K562 (cell line): Measurements from ENCODE around the gene NET1. TPM values are rescaled to one million over a fixed set of nuclear protein-coding genes. Genes with fewer than 3 reads are reported as not detected.

ENCODE experiments used
- ATAC-seq: fragments of 200-7000 bp; cut with Tn5 transposase; 3 replicates; pipeline ENCODE4 v1.9.1; 2020; ENCODE audit warnings: moderate library complexity
- BruUV-seq: library from RNA; stranded (reverse); fragments of 400-500 nt; replicated peaks from 2 replicates; lab custom pipeline; 2021; lab: Mats Ljungman, UMichigan
- CTCF ChIA-PET: fragments of 300-600 bp; formaldehyde crosslinking; extraction: SDS; loops from one replicate; lab custom pipeline; 2021; ENCODE audit warnings: low intra/inter-chr PET ratio; lab: Yijun Ruan, JAX
- POLR2A ChIA-PET: fragments of 300-600, 350-650 bp; sonication (Branson Sonifier 250); formaldehyde crosslinking; extraction: SDS; loops from one replicate; lab custom pipeline; 2021; ENCODE audit warnings: antibody characterized with exemption, inconsistent platforms; lab: Yijun Ruan, JAX
- DNase-seq, 4 experiments: peaks; one replicate each; pipeline versions ENCODE4 v3.0.0 to v3.0.0-alpha.2; 2011 to 2018; ENCODE audit warnings: low spot score in 3 of 4, mixed read lengths in 3 of 4; ENCODE audit errors: extremely low read depth in 1 of 4
- FAIRE-seq: peaks from 2 replicates; lab custom pipeline; 2011; peaks lifted over from hg19 to GRCh38; lab: Jason Lieb, UNC
- H2AFZ ChIP-seq: 2 replicates; pipeline ENCODE4 v1.6.0; 2011; ENCODE audit warnings: low read depth, low read length, control low read depth, inconsistent platforms
- H3K27ac ChIP-seq: fragments of 200-600 bp; 3 replicates; pipeline ENCODE4 v1.8.0; 2011; ENCODE audit warnings: low read depth, mild to moderate bottlenecking, control low read depth, inconsistent platforms, low read length, moderate library complexity, mixed read lengths; ENCODE audit errors: extremely low read depth
- H3K27me3 ChIP-seq, 2 experiments: fragments of 300-600 bp in 1 of 2; 2 replicates in 1 of 2; 3 replicates in 1 of 2; pipeline versions ENCODE4 v1.6.0 to v1.8.0; 2011; ENCODE audit warnings: inconsistent platforms in 2 of 2, low read length in 2 of 2, mild to moderate bottlenecking in 1 of 2, mixed read lengths in 1 of 2, moderate library complexity in 1 of 2; ENCODE audit not compliant: control insufficient read depth in 2 of 2, insufficient read depth in 2 of 2
- H3K36me3 ChIP-seq: fragments of 300-600 bp; 3 replicates; pipeline ENCODE4 v1.8.0; 2011; ENCODE audit warnings: mild to moderate bottlenecking, low read length, inconsistent platforms; ENCODE audit not compliant: control insufficient read depth, insufficient read depth
- H3K4me1 ChIP-seq, 2 experiments: fragments of 200-600 bp in 1 of 2; replicated peaks in 1 of 2; 2 replicates in 1 of 2; 3 replicates in 1 of 2; pipeline versions ENCODE4 v1.5.1 to v1.8.0; 2011; ENCODE audit warnings: inconsistent platforms in 2 of 2, low read length in 2 of 2, mild to moderate bottlenecking in 1 of 2, mixed read lengths in 1 of 2, moderate library complexity in 1 of 2; ENCODE audit not compliant: control insufficient read depth in 2 of 2, insufficient read depth in 2 of 2
- H3K4me2 ChIP-seq: 2 replicates; pipeline ENCODE4 v1.6.1; 2011; ENCODE audit warnings: low read length, control low read depth, inconsistent platforms, mixed read lengths; ENCODE audit not compliant: insufficient read depth
- H3K4me3 ChIP-seq: fragments of 200-600 bp; sonication (generic), shearing (Covaris generic); 2 replicates; pipeline ENCODE4 v1.5.1; 2016; ENCODE audit warnings: control low read depth, inconsistent platforms
- H3K79me2 ChIP-seq: fragments of 200-600 bp; 3 replicates; pipeline ENCODE4 v1.8.0; 2011; ENCODE audit warnings: low read length, inconsistent platforms; ENCODE audit not compliant: control insufficient read depth, insufficient read depth
- H3K9ac ChIP-seq, 2 experiments: 2 replicates each; pipeline versions ENCODE4 v1.6.0 to v1.6.1; 2011; ENCODE audit warnings: low read depth in 2 of 2, low read length in 2 of 2, control low read depth in 1 of 2, inconsistent platforms in 1 of 2, mild to moderate bottlenecking in 1 of 2, mixed read lengths in 1 of 2; ENCODE audit not compliant: insufficient read depth in 1 of 2
- H3K9me1 ChIP-seq: one replicate; pipeline ENCODE4 v1.6.0; 2011; ENCODE audit warnings: inconsistent platforms, mild to moderate bottlenecking, low read length, moderate library complexity; ENCODE audit not compliant: control insufficient read depth, insufficient read depth
- H3K9me3 ChIP-seq: replicated peaks from 2 replicates; pipeline ENCODE4 v1.5.1; 2011; ENCODE audit warnings: low read depth, low read length, inconsistent platforms; ENCODE audit not compliant: control insufficient read depth, insufficient read depth
- H4K20me1 ChIP-seq: replicated peaks from 2 replicates; pipeline ENCODE4 v1.6.1; 2011; ENCODE audit warnings: low read length, inconsistent platforms, mixed read lengths; ENCODE audit not compliant: control insufficient read depth, insufficient read depth
- KLF6 ChIP-seq: fragments of 250-450 bp; sonication (Bioruptor Pico); IDR thresholded peaks from 2 replicates; pipeline ENCODE4 v1.4.0; 2020; ENCODE audit warnings: mild to moderate bottlenecking, moderate library complexity, borderline replicate concordance
- NCOA4 ChIP-seq: fragments of 450-650 bp; IDR thresholded peaks from 2 replicates; pipeline ENCODE4 v1.6.1; 2018; ENCODE audit warnings: mild to moderate bottlenecking; ENCODE audit not compliant: partially characterized antibody
- PPARD ChIP-seq: fragments of 250-450 bp; sonication (Bioruptor Pico); IDR thresholded peaks from 2 replicates; pipeline ENCODE4 v1.8.0; 2022; ENCODE audit warnings: inconsistent platforms, mild to moderate bottlenecking, moderate library complexity
- WHSC1 ChIP-seq: IDR thresholded peaks from one replicate; pipeline ENCODE4 v1.6.1; 2012; ENCODE audit warnings: low read length, control low read depth, inconsistent platforms
- WGBS: fragments of 100-300 bp; shearing (Covaris generic); methylation state at CpG from one replicate; pipeline ENCODE4 v1.1.6; 2016; ENCODE audit warnings: low coverage, mixed read lengths; ENCODE audit not compliant: insufficient coverage; ENCODE audit errors: missing lambda C conversion rate; 5-methylcytosine and 5-hydroxymethylcytosine counted together
- in situ Hi-C: fragments of 300-500 bp; cut with MboI; formaldehyde crosslinking; loops from 4 replicates; pipeline ENCODE4 v1.15.0; 2018; ENCODE audit warnings: inconsistent platforms, mixed read lengths
- intact Hi-C: fragments of 100-400 bp; cut with micrococcal nuclease; formaldehyde crosslinking; loops from 2 replicates; pipeline ENCODE4 v1.14.2; 2022
- polyA plus RNA-seq, 8 experiments: library from polyadenylated mRNA; depleted of rRNA in 4 of 8; stranded (reverse) in 5 of 8; unstranded in 3 of 8; fragments of >200 nt; fragmentation: Nextera tagmentation in 2 of 8; fragmentation: Illumina TruSeq in 1 of 8; extraction: Ambion mirVana in 2 of 8; extraction: Trizol in 1 of 8; gene quantifications; 2 replicates each; pipeline versions ENCODE4 v1.2.1 to v1.2.3, GENCODE V29; 2011 to 2014; ENCODE audit warnings: inconsistent platforms in 1 of 8, missing spikeins in 1 of 8
- total RNA-seq, 7 experiments: library from RNA; depleted of rRNA in 6 of 7; stranded (reverse); fragments of >200 nt in 6 of 7; fragmentation: Illumina TruSeq in 2 of 7; extraction: Trizol in 2 of 7; gene quantifications; 2 replicates each; pipeline versions ENCODE4 v1.2.1 to v1.2.3, GENCODE V29; 2011 to 2021; ENCODE audit warnings: low replicate concordance in 1 of 7
- TF ChIP-seq, protein P1 (sequence below): fragments of 200-800 bp; sonication (Bioruptor generic); IDR thresholded peaks from 2 replicates; pipeline ENCODE4 v1.6.1; 2017; ENCODE audit warnings: missing genetic modification characterization, missing compliant biosample characterization

NET1 gene
- total and polyA plus RNA-seq, 9 of the 15 experiments (the other 6 are each of a cell fraction or from before 2014, with no cell fraction given), result 47.4 to 258 (median 106) TPM

DNA sequence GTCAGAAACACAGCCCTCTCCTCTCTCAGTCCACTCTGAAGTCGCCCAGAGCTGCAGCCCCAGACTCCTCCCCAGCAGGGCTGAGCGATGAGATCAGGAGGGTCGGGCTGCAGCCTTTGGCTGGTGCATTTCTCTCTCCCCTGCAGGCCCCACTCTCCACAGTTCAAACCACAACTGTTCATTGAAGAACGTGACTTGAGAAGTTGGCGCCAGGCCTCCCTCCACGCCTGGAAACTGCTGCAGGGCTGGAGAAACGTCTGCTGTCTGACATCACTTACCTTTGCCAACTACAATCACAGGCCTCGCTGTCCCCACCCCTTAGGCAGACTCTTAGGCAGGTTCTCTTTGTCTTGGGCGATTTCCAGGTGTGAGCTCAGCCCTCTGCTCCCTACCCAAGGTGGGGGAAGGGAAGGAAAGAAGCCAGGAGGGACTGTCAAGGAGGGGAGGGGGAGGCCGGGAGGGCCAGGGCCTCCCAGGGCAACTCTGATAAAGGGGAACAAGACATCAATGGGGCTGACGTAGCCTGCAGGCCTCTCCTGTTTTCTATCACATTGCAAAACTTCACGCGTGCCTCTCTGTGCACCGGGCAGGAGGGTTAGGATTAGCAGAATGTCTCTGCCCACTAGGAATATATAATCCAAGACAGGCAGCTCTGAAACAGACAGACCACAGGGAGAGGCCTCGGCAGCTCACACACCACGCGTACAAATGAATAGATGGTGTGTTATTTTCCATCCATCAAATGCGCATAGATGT lies 54.3 kb downstream of the NET1 start (continued):
- 0 out of 2 replicates have a peak, but pooled peaks have one; percentile 41 for TF ChIP-seq KLF6
- TF ChIP-seq, all 486 proteins: peak for 46

DNA sequence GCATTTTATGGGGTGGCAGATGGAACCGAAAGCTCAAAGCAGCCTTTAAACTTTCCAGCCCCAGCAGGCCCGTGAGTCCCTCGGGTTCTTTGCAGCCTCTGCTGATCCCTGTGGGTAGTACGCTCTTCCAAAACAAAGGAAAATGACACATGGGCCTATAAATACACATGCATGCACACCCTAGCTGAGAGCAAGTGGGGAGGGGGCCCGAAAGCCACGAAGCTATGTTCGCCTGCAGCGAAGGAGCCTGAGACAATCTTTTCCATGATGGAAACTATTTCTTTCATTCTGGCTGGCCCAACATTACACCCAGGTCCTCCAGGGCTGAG lies 54.8 kb downstream of the NET1 start:
- WGBS, result 60% methylated on average over 8 of the region's 8 CpGs
- peaks cover 7% of the 10 kb centered on the region for H3K9me3 ChIP-seq
- no peaks in the 10 kb centered on the region for H3K27me3 ChIP-seq
- ChIA-PET CTCF (no interaction called here), POLR2A (interaction anchor here (0.5 to 2.0 kb wide), 6 partner anchors 9 to 423 kb away, joined by 3 to 10 read pairs (median 4); partner anchors contain the start of genes ANKRD16 and FBH1)
- H2AFZ ChIP-seq, result no peak overlapping the region
- peaks cover 99% of the 10 kb centered on the region for H3K79me2 ChIP-seq
- peak overlapping the region; percentile 63; the same call in 1 of the 2 replicates for H3K4me2 ChIP-seq
- TF ChIP-seq, protein P1, sequence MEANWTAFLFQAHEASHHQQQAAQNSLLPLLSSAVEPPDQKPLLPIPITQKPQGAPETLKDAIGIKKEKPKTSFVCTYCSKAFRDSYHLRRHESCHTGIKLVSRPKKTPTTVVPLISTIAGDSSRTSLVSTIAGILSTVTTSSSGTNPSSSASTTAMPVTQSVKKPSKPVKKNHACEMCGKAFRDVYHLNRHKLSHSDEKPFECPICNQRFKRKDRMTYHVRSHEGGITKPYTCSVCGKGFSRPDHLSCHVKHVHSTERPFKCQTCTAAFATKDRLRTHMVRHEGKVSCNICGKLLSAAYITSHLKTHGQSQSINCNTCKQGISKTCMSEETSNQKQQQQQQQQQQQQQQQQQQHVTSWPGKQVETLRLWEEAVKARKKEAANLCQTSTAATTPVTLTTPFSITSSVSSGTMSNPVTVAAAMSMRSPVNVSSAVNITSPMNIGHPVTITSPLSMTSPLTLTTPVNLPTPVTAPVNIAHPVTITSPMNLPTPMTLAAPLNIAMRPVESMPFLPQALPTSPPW (CRISPR knock-in tag), result peak; percentile 14
- TF ChIP-seq PPARD (CRISPR knock-in tag) (no peak), NCOA4 (no peak), WHSC1 (no peak)
- peak overlapping the region; percentile 63 for H3K27ac ChIP-seq
- DNase-seq (no peak), FAIRE-seq (no peak), ATAC-seq (no peak)
- no peak overlapping the region for H3K4me3 ChIP-seq
- in situ Hi-C loops (no loop called here), intact Hi-C loops (no loop called here)
- peak overlapping the region in 1 of 2 experiments; percentile 56; a peak in 1 of 4 replicates for H3K9ac ChIP-seq
- no peaks in the 10 kb centered on the region for H3K9me1 ChIP-seq
- H3K4me1 ChIP-seq, result peaks cover 50 to 60% of the 10 kb centered on the region in 2 experiments
- BruUV-seq, result no TSS peak
- H4K20me1 ChIP-seq, result no peaks in the 10 kb centered on the region
- peaks cover 44% of the 10 kb centered on the region; the same call in 2 of the 3 replicates for H3K36me3 ChIP-seq
